ENCODE results near the gene EGFR.

Gene EGFR

DNA sequence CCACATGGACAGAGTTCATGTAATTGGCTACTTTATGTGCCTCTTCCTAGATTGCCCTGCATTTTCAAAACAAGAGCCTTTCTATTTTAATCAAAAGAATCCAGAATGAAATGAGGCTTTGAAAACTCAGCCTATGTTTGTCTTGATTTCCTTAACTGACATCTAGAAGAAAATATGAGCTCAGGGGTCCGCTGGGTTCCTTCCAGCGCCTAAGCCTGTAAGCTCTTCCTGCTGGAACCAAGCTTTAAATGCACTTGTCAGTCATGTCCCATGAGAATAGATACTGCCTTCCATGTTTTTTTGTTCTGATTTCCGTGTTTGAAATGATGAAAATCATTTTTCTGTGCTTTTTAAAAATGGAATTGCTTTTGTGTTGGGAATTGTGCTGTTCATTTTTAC, 74.2 kb downstream of the EGFR start:
- ChIA-PET POLR2A (no interaction called here), CTCF (interaction anchor here (2.0 kb wide), 1 partner anchor 162 kb away, joined by 10 read pairs; no protein-coding TSS in a partner anchor)
- H3K4me3 ChIP-seq (ENCODE audit: low read depth, low read length) = no peak overlapping the region
- DNase-seq (ENCODE audit: low read depth, low spot score) = no peak
- TF ChIP-seq CTCF (IDR thresholded peaks at IDR 0.05; ENCODE audit: insufficient read depth, low read length, missing control alignments) = no peak

GRCh38 chr7:55093674-55094073, 74.9 kb downstream of the EGFR start:
- DNase-seq (ENCODE audit: low read depth, low spot score) = no peak
- ChIA-PET POLR2A (no interaction called here), CTCF (interaction anchor here (1.1 to 2.0 kb wide), 2 partner anchors 8 to 161 kb away, joined by 3 to 10 read pairs; no protein-coding TSS in a partner anchor)
- no peak for TF ChIP-seq CTCF (IDR thresholded peaks at IDR 0.05; ENCODE audit: insufficient read depth, low read length, missing control alignments)
- no peak overlapping the region for H3K4me3 ChIP-seq (ENCODE audit: low read depth, low read length)

DNA sequence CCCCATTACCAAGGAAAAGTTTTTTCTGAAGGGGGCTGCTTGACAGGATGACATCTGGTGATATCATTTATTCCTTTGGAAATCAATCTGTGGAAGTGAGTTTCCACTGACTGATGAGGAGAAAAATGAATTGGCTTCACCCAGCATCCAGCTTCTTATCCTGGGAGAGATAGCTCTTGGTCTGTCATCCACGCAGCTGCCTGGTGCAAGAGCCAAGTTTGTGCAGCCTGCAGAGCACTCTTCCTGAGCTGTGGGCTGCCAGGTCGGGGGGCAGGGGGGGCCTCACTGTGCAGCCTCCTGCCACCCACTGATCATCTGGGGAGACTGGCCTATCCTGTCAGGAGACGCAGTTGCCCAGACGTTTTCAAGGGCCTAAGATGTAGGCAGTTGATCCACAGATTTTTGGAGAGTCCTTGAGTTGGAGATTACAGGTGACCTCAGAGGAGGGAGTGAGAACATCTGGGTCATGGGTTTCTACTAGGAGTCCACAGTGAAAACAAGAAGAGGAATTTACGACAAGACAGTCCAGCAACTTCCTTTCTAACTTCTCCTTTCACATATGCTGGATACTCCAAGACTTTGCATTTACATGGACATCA, 75.4 kb downstream of the EGFR start:
- DNase-seq (ENCODE audit: low read depth, low spot score) = no peak
- CTCF ChIA-PET = interaction anchor here (1.1 to 2.0 kb wide), 2 partner anchors 8 to 161 kb away, joined by 3 to 10 read pairs; no protein-coding TSS in a partner anchor
- no peak for TF ChIP-seq CTCF (IDR thresholded peaks at IDR 0.05; ENCODE audit: insufficient read depth, low read length, missing control alignments)
- POLR2A ChIA-PET = no interaction called here
- no peak overlapping the region for H3K4me3 ChIP-seq (ENCODE audit: low read depth, low read length)

GRCh38 chr7:55095672-55096071, 76.9 kb downstream of the EGFR start:
- TF ChIP-seq CTCF (IDR thresholded peaks at IDR 0.05; ENCODE audit: insufficient read depth, low read length, missing control alignments) = no peak
- no peak for DNase-seq (ENCODE audit: low read depth, low spot score)
- H3K4me3 ChIP-seq (ENCODE audit: low read depth, low read length) = no peak overlapping the region
- ChIA-PET CTCF (interaction anchor here (0.9 kb wide), 1 partner anchor 160 kb away, joined by 3 read pairs; no protein-coding TSS in a partner anchor), POLR2A (no interaction called here)

DNA sequence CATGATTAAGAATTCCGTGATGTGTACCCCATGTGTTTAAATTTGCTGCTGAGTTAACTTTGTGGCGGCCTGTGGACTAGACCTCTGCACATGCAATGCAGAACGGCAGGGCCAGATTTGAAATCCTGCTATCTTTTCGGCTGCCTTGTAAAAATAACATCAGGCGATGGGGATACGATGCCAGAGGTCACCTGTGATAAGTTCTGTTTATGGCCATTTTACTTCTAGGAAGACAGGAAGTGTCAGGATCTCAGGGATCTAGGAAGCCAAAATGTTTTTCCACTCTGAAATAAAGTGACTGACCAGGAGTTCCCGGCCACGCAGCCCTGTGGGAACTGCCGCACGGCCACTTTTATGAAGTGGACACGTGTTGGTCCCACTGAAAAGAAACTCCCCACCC, 77.5 kb downstream of the EGFR start:
- no peak overlapping the region for H3K4me3 ChIP-seq (ENCODE audit: low read depth, low read length)
- no peak for TF ChIP-seq CTCF (IDR thresholded peaks at IDR 0.05; ENCODE audit: insufficient read depth, low read length, missing control alignments)
- DNase-seq (ENCODE audit: low read depth, low spot score) = no peak
- ChIA-PET POLR2A (no interaction called here), CTCF (no interaction called here)

DNA sequence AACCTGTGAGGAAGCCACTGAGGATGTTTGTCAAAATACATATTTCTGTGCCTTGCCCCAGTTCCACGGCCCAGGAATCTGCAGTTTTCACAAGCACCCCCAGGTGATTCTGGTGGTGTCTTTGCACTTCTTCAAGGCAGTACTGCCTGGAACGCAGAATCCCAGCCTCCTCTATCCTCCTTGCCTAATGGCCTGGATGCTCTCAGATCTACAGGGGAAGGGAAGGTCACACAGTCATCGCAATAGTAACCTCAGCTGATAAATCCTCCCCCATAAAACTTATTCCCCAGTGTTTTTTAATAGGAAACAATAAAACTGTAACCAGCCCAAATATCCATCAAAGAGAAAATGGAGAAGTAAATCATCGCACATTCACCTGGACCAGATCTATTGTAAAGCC, 78.3 kb downstream of the EGFR start:
- TF ChIP-seq CTCF (IDR thresholded peaks at IDR 0.05; ENCODE audit: insufficient read depth, low read length, missing control alignments) = no peak
- DNase-seq (ENCODE audit: low read depth, low spot score) = no peak
- no peak overlapping the region for H3K4me3 ChIP-seq (ENCODE audit: low read depth, low read length)
- ChIA-PET POLR2A (no interaction called here), CTCF (no interaction called here)
